NCI-H1105 treated with DMSO at 0.1 percent for 48 hours (cell line): ENCODE data around the gene DGKG.
A peak's percentile ranks its signal among the peaks of the same experiment; 100 is the strongest.

Experiments
- DNase-seq: peaks from one replicate; lab custom pipeline; 2025; lab: John Stamatoyannopoulos, UW

DGKG gene

DNA sequence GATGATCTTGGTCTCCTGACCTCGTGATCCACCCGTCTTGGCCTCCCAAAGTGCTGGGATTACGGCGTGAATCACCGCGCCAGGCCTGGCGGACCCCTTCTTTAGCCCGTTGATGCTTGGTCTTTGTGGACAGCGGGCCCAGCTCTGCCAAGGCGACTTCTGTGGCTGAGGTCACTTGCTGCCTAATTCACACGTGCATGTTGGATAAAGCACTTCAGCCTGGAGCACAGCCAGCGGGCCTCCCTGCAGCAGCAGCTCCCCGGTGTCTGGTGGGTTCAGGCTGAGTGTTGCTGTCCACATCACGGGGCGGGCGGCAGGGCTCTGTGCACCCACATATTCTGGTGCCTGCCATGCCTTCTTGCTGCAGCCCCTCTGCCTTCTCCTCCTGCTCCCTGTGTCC is 88.4 kb downstream of the DGKG start:
- no peak for DNase-seq

GRCh38 chr3:186270701-186271100 is 91.3 kb downstream of the DGKG start:
- no peak for DNase-seq

- no peak for DNase-seq
Observed at GRCh38 chr3:186268616-186269448, 93.2 kb downstream of the DGKG start.

GRCh38 chr3:186267758-186268157 is 94.3 kb downstream of the DGKG start:
- DNase-seq = no peak

- DNase-seq = no peak
Observed at GRCh38 chr3:186264608-186265400, 97.2 kb downstream of the DGKG start.

DNA sequence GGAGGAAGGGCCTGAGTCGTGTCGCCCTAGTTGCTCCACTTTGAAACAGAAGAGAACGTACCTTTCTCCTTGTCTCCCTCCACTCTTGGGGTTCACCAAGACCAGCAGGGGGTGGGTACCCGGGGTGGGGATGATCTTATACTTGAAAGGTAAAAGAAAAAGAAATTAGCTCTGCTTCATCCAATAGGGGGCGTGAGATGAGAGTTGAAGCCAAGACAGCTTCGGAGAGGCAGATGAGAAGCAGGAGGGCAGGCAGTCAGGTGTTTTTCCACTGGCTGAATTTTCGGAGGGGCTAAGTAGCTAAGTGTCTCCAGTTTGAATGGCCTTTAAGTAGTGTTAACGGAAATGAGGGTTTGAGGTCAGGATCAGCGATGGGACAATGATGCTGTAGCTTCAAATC is 100.4 kb downstream of the DGKG start:
- no peak for DNase-seq

DNA sequence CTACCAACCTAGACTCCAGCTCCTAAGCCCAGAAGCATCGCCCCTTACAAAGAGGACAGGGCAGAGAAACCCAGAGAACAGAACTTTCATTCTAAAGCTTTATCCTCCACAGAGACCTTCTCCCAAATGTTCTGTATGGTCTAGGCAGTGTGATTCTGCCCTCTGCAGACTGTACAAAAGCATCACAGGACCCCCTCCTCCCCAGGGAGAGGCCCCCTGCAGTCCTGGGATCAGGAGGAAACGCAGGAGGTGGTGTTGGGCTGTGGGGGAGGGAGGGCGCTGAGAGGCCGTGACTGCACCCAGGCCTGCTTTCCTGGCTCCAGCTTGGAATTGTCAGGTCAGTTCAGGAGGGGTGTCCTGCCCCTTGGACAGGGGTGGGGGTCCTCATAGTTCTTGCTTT is 101.3 kb downstream of the DGKG start:
- DNase-seq = no peak

DNA sequence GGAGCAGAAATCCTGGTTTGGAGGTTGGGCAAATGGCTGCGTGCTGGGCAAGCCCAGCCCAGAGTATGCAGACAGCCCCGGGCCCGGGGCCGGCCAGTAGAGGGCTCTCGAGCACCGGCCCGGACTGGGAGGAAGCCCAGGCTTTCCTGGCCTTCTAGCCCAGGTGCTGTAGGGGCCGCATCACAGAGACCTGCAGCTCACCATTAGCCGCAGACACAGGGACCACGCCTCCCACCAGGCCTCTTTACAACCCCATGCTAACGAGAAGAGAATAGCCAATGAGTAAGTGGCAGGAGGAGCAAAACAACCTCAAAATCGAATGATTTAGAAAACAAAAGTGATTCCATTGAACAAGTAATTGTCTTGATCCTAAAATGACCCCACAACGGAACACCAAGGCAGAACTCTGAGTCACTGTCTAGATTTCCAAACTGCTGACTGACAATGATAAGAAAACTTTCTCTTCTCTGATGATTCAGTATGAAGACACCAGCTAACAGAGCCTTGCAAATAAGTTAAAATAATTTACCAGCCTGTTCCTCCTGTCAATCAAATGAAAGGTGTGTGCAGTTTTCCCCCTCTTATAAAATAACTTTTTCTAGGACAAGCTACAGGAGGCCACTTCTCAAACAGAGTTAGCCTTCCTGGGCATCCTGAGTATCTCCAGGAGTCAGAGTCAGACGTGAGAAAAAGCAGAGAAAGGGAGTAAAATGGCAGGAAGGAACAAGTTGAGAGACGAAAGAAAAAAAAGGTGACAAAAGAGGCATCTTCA is 102.2 kb downstream of the DGKG start:
- peak; percentile 18 for DNase-seq

DNA sequence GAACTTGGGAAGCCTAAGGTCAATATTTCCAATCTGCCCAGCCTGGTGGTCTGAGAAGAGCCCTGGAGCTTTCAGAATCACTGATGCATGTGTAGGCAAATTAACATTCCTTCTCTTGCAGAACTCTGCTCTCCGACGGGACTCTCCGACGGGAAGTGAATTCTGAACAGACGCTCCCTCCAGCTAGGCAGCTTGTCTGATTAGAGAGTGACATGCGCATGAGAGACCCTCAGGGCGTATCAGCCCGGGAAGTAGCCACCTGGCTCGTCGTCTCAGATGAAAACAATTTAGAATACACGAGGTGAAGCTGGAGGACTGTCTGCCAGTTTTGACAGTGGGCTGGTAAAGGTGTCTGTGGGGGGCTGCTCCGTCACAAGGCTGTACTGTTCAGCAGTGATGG is 103.1 kb downstream of the DGKG start:
- DNase-seq = no peak

DNA sequence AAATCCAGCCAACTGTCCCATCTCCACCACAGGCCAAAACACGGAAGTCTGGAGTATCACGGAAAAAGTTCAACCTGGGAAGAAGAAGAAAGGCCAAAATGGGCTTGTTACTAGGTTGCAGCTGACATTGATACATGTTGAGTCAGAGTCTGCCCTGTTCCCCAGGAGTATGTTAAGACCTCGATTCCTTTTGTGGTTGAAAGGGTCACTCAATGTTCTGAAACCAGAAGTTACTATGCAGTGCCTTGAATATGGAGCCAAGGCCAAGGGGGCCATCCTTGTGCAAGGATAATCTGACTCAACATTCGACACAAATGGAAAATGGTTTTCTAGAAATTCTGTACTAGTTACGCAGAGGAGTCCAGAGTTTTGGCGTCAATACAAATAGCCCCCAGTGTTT is 104.2 kb downstream of the DGKG start:
- DNase-seq = no peak

DNA sequence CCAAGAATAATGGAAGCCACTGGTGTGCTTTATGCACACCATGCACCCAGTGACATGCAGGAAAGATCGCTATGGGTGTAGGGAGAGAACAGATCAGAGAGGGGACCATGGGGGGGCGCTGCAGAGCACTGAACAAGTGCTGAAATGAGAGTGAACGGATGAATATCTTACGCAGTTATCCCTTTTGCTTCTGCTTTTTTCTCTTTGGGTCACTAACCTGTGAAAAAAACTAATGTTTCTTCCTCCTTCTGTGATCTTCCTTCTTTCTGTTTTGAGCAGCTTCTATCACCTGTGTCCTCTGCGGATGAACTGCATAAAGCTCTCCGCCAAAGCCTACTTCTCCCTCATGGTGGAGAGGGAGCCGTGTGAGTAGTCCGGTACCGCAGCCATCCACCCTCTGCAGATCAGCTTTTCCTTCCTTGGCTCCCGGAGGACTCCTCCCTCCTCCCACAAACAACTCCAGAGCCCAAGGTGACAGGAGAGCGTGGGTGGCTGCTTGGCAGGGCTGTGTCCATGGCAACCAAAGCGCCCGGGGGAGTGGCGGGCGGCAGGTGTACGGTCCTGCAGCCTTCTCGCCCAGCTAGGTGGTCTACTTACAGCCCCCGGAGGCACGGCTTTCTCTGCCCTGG is 106.2 kb downstream of the DGKG start:
- DNase-seq = peak; percentile 87

- no peak for DNase-seq
Observed at GRCh38 chr3:186254676-186255650, 107.1 kb downstream of the DGKG start.

- DNase-seq = no peak
Observed at GRCh38 chr3:186251948-186252619, 110.0 kb downstream of the DGKG start.

DNA sequence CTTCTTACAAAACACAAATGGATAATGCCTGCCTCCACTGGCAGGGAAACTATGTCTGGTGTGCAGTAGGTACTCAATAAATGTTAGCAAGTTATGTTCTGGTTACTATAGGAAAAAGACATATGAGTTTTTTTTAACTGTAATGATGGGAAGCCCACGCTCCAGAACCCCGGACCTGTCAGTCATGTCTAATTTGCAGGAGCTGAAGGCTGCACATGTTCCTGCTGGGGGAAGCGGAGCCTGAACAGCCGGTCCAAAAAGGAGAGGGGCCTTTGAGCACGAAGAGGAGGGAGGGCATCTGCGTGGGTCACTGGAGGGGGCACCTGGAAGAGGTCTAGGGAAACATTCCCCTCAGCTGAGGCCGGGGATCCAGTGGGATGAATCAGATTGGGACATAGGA is 113.2 kb downstream of the DGKG start:
- no peak for DNase-seq

DNA sequence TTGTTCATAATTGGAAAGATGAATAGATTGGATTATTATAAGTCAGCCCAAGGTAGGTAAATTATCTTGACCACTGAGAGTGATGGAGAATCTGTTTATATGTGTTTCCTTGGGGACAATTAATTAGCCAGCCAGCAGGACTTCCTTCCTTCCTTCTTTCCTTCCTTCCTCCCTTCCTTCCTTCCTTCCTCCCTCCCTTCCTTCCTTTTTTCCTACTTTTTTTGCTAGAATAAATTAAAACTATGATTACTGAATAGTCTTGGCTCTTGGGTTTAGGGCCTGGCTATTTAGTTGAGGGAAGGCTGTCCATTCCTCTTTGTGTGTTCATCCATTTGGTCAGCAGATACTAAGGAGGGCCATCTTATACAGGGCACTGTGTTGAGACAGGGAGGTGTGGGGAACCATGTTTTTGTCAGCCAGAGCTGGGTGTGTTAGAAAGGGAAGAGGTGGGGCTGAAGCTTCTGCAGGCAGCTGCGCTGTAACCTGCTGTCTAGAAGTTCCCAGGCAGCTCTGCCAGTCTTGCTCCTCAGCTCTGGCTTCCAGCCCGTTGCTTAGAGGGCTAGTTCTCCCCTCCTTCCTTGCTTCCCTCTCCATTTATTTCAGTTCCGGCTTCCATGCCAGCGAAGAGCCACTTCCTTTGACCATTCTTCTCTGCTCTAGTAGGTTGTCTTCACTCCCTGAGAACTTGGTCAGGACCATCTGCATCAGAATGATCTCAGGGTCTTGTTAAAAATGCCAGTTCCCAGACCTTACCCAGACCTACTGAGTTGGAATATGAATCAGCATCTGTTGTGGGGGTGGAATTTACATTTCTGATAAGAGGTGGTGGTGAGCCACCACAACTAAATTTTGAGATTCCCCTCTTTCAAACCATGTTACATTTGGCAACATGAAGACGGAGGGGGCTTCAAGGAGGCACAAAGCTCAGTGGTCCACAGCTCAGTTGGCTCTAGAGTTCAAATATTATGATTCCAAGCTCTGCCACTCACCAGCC is 113.9 kb downstream of the DGKG start:
- DNase-seq = no peak

GRCh38 chr3:186246941-186247340 is 115.1 kb downstream of the DGKG start:
- DNase-seq = no peak

DNA sequence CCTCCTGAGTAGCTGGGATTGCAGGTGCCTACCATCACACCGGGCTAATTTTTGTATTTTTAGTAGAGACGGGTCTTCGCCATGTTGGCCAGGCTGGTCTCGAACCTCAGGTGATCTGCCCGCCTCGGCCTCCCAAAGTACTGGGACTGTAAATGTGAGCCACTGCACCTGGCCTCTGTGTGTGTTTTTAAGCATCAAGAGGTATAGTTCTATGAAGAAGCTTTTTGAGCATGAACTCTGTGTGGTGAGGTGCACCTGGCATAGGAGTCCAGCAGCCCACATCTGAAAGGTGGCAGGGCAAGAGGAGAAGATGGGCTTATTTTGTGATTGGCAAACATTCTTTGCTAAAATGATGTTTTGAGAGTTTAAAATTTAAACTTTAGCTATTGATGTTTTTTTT is 118.0 kb downstream of the DGKG start:
- DNase-seq = no peak

- peak; percentile 5 for DNase-seq
Observed at GRCh38 chr3:186241910-186242821, 119.9 kb downstream of the DGKG start.
